Measurements from ENCODE around the gene KLHL40. TPM values are rescaled to one million over a fixed set of nuclear protein-coding genes. Genes with fewer than 3 reads are reported as not detected.

The KLHL40 gene
- total and polyA plus RNA-seq, 12 donors = 0.03 to 0.54 (median 0.11) TPM; not detected in 9

GRCh38 chr3:42655331-42655888, 29.9 kb upstream of the KLHL40 start:
- TF ChIP-seq POLR2A (IDR thresholded peaks at IDR 0.05) = no peak
- 51 to 57% (median 53%) methylated on average over 3 to 4 of the region's 4 CpGs for WGBS, 4 donors
- no peaks in the 10 kb centered on the region for H3K27me3 ChIP-seq
- DNase-seq = peak in 5 of 7 donors; percentile 33 to 69 (median 48)
- H3K36me3 ChIP-seq (replicated peaks in 1 of 2) = peaks cover 0 to 9% of the 10 kb centered on the region in 2 donors
- peaks cover 36 to 57% of the 10 kb centered on the region in 2 donors for H3K4me1 ChIP-seq (replicated peaks in 1 of 2)
- H3K9me3 ChIP-seq (replicated peaks in 1 of 3) = no peaks in the 10 kb centered on the region
- peak overlapping the region in 1 of 4 donors; percentile 86 for H3K4me3 ChIP-seq
- peak overlapping the region in 3 of 5 donors; percentile 70 to 94 (median 89) for H3K27ac ChIP-seq
- intact Hi-C loops (cut with DNase I) = loop anchor here in 1 of 2 donors (10.0 kb wide), 1 partner anchor 51 kb away; the partner anchor contains the start of gene NKTR

- DNase-seq = peak in 6 of 7 donors; percentile 48 to 73 (median 58)
- peaks cover 0 to 9% of the 10 kb centered on the region in 2 donors for H3K36me3 ChIP-seq (replicated peaks in 1 of 2)
- TF ChIP-seq CTCF (IDR thresholded peaks at IDR 0.05) (no peak), POLR2A (IDR thresholded peaks at IDR 0.05) (no peak)
- intact Hi-C loops (cut with DNase I) = loop anchor here in 1 of 2 donors (10.0 kb wide), 1 partner anchor 51 kb away; the partner anchor contains the start of gene NKTR
- peak overlapping the region in 3 of 5 donors; percentile 46 to 94 (median 89) for H3K27ac ChIP-seq
- H3K4me3 ChIP-seq = no peak overlapping the region
- 68 to 83% (median 73%) methylated on average over 6 of the region's 6 CpGs for WGBS, 4 donors
- peaks cover 36 to 57% of the 10 kb centered on the region in 2 donors for H3K4me1 ChIP-seq (replicated peaks in 1 of 2)
- H3K9me3 ChIP-seq (replicated peaks in 1 of 3) = no peaks in the 10 kb centered on the region
- no peaks in the 10 kb centered on the region for H3K27me3 ChIP-seq
Measured at GRCh38 chr3:42655980-42656679, 29.2 kb upstream of the KLHL40 start.

- Histone ChIP-seq H3K9me3 (replicated peaks in 1 of 3) (no peaks in the 10 kb centered on the region), H3K27ac (peak overlapping the region in 1 of 5 donors; percentile 10), H3K27me3 (no peaks in the 10 kb centered on the region), H3K36me3 (replicated peaks in 1 of 2) (peaks cover 0 to 9% of the 10 kb centered on the region in 2 donors), H3K4me3 (no peak overlapping the region), H3K4me1 (replicated peaks in 1 of 2) (peaks cover 35 to 48% of the 10 kb centered on the region in 2 donors)
- TF ChIP-seq CTCF (IDR thresholded peaks at IDR 0.05) (no peak), POLR2A (IDR thresholded peaks at IDR 0.05) (no peak)
- WGBS, 4 donors = 84 to 100% (median 94%) methylated on average over 1 to 9 of the region's 9 CpGs
- DNase-seq = peak in 1 of 7 donors; percentile 27
- intact Hi-C loops (cut with DNase I) = loop anchor here in 1 of 2 donors (10.0 kb wide), 1 partner anchor 52 kb away; the partner anchor contains the start of gene NKTR
Measured at GRCh38 chr3:42656680-42657610, 28.4 kb upstream of the KLHL40 start.

GRCh38 chr3:42657675-42658074, 27.7 kb upstream of the KLHL40 start:
- TF ChIP-seq POLR2A (IDR thresholded peaks at IDR 0.05) (no peak), CTCF (IDR thresholded peaks at IDR 0.05) (no peak)
- Histone ChIP-seq H3K4me3 (no peak overlapping the region), H3K36me3 (replicated peaks in 1 of 2) (peaks cover 0 to 9% of the 10 kb centered on the region in 2 donors), H3K4me1 (replicated peaks in 1 of 2) (peaks cover 28 to 41% of the 10 kb centered on the region in 2 donors), H3K27ac (no peak overlapping the region), H3K9me3 (replicated peaks in 1 of 3) (no peaks in the 10 kb centered on the region), H3K27me3 (no peaks in the 10 kb centered on the region)
- 77 to 94% (median 87%) methylated on average over 3 to 4 of the region's 4 CpGs for WGBS, 4 donors
- DNase-seq = no peak
- intact Hi-C loops (cut with DNase I) = loop anchor here in 1 of 2 donors (10.0 kb wide), 1 partner anchor 53 kb away; the partner anchor contains the start of gene NKTR
